GM23248 (cell line): ENCODE results near the gene USP34. TPM values are rescaled to one million over a fixed set of nuclear protein-coding genes. Genes with fewer than 3 reads are reported as not detected.
"Not testable (repeated sequence)": the region's sequence is repeated elsewhere in the genome, so short reads cannot be mapped to it uniquely, and the experiment has no call there.

ENCODE experiments used
- DNase-seq: peaks from one replicate; pipeline ENCODE4 v3.0.0-alpha.2; 2015
- H2AFZ ChIP-seq: fragments of 200-600 bp; sonication (generic); 2 replicates; pipeline ENCODE4 v1.6.1; 2016; ENCODE audit warnings: antibody characterized with exemption
- H3F3A ChIP-seq: fragments of 200-600 bp; sonication (generic); 2 replicates; pipeline ENCODE4 v1.6.1; 2016; ENCODE audit warnings: mild to moderate bottlenecking, antibody characterized with exemption, mixed run types; ENCODE audit not compliant: insufficient read depth
- H3K27ac ChIP-seq: fragments of 200-600 bp; sonication (generic); 2 replicates; pipeline ENCODE4 v1.5.1; 2016; ENCODE audit warnings: mild to moderate bottlenecking
- H3K27me3 ChIP-seq: fragments of 200-600 bp; sonication (generic); replicated peaks from 2 replicates; pipeline ENCODE4 v1.6.1; 2016; ENCODE audit warnings: mild to moderate bottlenecking; ENCODE audit not compliant: insufficient read depth
- H3K36me3 ChIP-seq: fragments of 200-600 bp; sonication (generic); 2 replicates; pipeline ENCODE4 v1.6.1; 2016; ENCODE audit warnings: low read depth, mild to moderate bottlenecking
- H3K4me1 ChIP-seq: fragments of 200-600 bp; sonication (generic); 2 replicates; pipeline ENCODE4 v1.6.1; 2016; ENCODE audit warnings: mild to moderate bottlenecking; ENCODE audit not compliant: insufficient read depth
- H3K4me2 ChIP-seq: fragments of 200-600 bp; sonication (generic); one replicate; pipeline ENCODE4 v1.6.1; 2016; ENCODE audit warnings: mild to moderate bottlenecking; ENCODE audit not compliant: unreplicated experiment
- H3K4me3 ChIP-seq: fragments of 200-600 bp; sonication (generic); 2 replicates; pipeline ENCODE4 v1.5.1; 2016; ENCODE audit warnings: mild to moderate bottlenecking
- H3K79me2 ChIP-seq: fragments of 200-600 bp; sonication (generic); 2 replicates; pipeline ENCODE4 v1.6.1; 2016; ENCODE audit warnings: mild to moderate bottlenecking; ENCODE audit not compliant: insufficient read depth
- H3K9ac ChIP-seq: fragments of 200-600 bp; sonication (generic); 2 replicates; pipeline ENCODE4 v1.6.1; 2016; ENCODE audit warnings: mild to moderate bottlenecking
- H3K9me2 ChIP-seq: fragments of 200-600 bp; sonication (generic); 2 replicates; pipeline ENCODE4 v1.6.1; 2016; ENCODE audit warnings: mixed run types, mild to moderate bottlenecking, moderate library complexity; ENCODE audit not compliant: insufficient read depth
- H3K9me3 ChIP-seq: fragments of 200-600 bp; sonication (generic); one replicate; pipeline ENCODE4 v1.6.1; 2017; ENCODE audit warnings: low read depth
- H4K20me1 ChIP-seq: fragments of 200-600 bp; sonication (generic); 2 replicates; pipeline ENCODE4 v1.6.0; 2016; ENCODE audit not compliant: insufficient read depth
- EZH2 ChIP-seq: fragments of 200-600 bp; sonication (generic); IDR thresholded peaks from 2 replicates; pipeline ENCODE4 v1.6.1; 2018; ENCODE audit warnings: antibody characterized with exemption, mild to moderate bottlenecking; ENCODE audit not compliant: insufficient read depth, poor library complexity, severe bottlenecking
- EZH2phosphoT487 ChIP-seq: fragments of 200-600 bp; sonication (generic); IDR thresholded peaks from 2 replicates; pipeline ENCODE4 v1.6.1; 2018; ENCODE audit warnings: antibody characterized with exemption, moderate library complexity, mild to moderate bottlenecking, low read depth; ENCODE audit not compliant: insufficient read depth
- WGBS, 2 experiments: methylation state at CpG; one replicate each; pipeline ENCODE4 v1.1.6; 2015 to 2017; ENCODE audit warnings: low lambda C conversion rate in 2 of 2, low coverage in 1 of 2; ENCODE audit errors: missing lambda C conversion rate in 2 of 2; 5-methylcytosine and 5-hydroxymethylcytosine counted together
- in situ Hi-C: fragments of 300-500 bp; cut with MboI; formaldehyde crosslinking; loops from 2 replicates; pipeline ENCODE4 v1.15.0; 2020
- polyA plus RNA-seq: library from polyadenylated mRNA; unstranded; fragments of >200 nt; fragmentation: Nextera tagmentation; extraction: Ambion mirVana; gene quantifications from 2 replicates; pipeline ENCODE4 v1.2.1, GENCODE V29; 2016
- total RNA-seq: library from RNA; depleted of rRNA; stranded (reverse); fragments of >200 nt; shearing (Covaris generic); gene quantifications from 2 replicates; pipeline ENCODE4 v1.2.3, GENCODE V29; 2014

The USP34 gene
- total and polyA plus RNA-seq, 2 experiments from 2014 or later, result 34.5 to 77.6 TPM

DNA sequence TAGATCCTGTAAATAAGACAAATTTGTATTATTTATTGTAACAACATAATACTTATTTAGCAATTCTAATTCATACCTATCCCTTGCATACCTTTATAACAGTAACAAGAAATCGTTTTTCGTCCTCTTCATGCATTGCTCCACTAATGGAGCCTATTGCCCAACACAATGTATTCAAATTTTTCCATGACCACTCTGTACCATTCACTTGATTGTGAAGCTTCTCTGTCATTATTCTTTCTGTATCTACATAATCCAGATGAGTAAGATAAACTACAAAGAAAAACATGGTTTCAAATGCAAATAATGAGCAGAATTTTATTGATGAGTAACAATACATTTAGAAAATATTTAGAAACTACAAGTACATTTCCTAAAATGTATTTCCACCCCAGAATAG is 21.6 kb upstream of the USP34 start:
- Histone ChIP-seq H2AFZ (no peak overlapping the region), H3K9ac (no peak overlapping the region), H3K9me3 (no peaks in the 10 kb centered on the region), H3K4me1 (peaks cover 6% of the 10 kb centered on the region; the same call in 1 of the 2 replicates), H3K4me2 (no peak overlapping the region), H3K4me3 (no peak overlapping the region), H3K36me3 (peaks cover 77% of the 10 kb centered on the region), H4K20me1 (no peaks in the 10 kb centered on the region), H3K27me3 (no peaks in the 10 kb centered on the region), H3K9me2 (no peaks in the 10 kb centered on the region), H3K27ac (no peak overlapping the region), H3K79me2 (peaks cover 84% of the 10 kb centered on the region), H3F3A (peaks cover 10% of the 10 kb centered on the region; the same call in 1 of the 2 replicates)
- no peak for DNase-seq
- 99 to 100% methylated on average over 2 of the region's 2 CpGs for WGBS, 2 experiments
- TF ChIP-seq EZH2phosphoT487 (no peak), EZH2 (no peak)
- in situ Hi-C loops, result no loop called here

DNA sequence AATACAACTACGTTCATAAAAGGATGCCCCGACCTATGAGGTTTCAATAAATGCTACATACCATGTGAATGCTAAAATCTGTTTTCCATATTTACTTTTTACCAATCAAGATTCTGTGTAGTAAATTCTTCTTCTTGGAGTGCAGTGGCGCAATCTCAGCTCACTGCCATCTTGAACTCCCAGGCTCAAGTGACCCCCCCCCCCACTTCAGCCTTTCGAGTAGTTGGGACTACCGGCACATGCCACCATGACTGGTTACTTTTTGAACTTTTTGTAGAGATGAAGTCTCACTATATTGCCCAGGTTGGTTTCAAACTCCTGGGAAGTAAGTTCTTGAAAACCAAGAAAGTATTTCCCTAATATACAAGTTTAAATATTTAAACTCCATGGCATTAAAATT is 14.4 kb upstream of the USP34 start:
- WGBS, 2 experiments, result 96 to 98% methylated on average over 5 of the region's 5 CpGs
- no peak for TF ChIP-seq EZH2
- no peak for TF ChIP-seq EZH2phosphoT487
- in situ Hi-C loops, result no loop called here

DNA sequence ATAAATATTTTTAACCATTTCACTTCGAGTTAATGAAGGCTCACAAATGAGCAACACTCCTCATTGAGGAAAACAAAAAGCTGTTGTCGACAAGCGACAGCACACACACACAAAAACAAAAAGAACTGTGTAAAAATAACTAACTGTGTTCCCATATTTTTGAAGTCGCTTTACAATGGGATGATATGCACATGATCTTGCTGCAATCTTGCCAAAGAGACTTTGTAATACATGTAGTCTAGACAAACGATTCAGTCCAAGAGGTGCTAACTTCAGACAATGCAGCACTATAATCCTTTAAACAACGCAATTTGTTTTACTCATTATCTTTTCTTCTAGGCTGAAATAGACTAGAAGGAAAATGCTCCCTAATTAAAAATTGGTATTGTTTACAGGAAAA is 7.2 kb upstream of the USP34 start:
- Histone ChIP-seq H4K20me1 (no peaks in the 10 kb centered on the region), H3K4me2 (no peak overlapping the region), H3K4me3 (no peak overlapping the region), H2AFZ (no peak overlapping the region), H3K79me2 (peaks cover 91% of the 10 kb centered on the region), H3K27ac (no peak overlapping the region), H3K36me3 (peaks cover 61% of the 10 kb centered on the region), H3K9me2 (no peaks in the 10 kb centered on the region), H3F3A (peaks cover 69% of the 10 kb centered on the region), H3K9me3 (no peaks in the 10 kb centered on the region), H3K9ac (no peak overlapping the region), H3K27me3 (no peaks in the 10 kb centered on the region), H3K4me1 (no peaks in the 10 kb centered on the region)
- WGBS, 2 experiments, result 82% methylated on average over 6 of the region's 6 CpGs
- TF ChIP-seq EZH2, result no peak
- no peak for TF ChIP-seq EZH2phosphoT487
- DNase-seq, result no peak
- in situ Hi-C loops, result no loop called here

More for the DNA sequence above, 14.4 kb upstream of the USP34 start:
- Histone ChIP-seq H3F3A (peaks cover 59% of the 10 kb centered on the region), H3K36me3 (peaks cover 78% of the 10 kb centered on the region), H3K4me2 (no peak overlapping the region), H2AFZ (no peak overlapping the region), H3K79me2 (peaks cover 94% of the 10 kb centered on the region), H3K9me3 (no peaks in the 10 kb centered on the region), H3K9me2 (no peaks in the 10 kb centered on the region), H3K27ac (no peak overlapping the region), H3K9ac (no peak overlapping the region), H3K4me3 (no peak overlapping the region), H3K4me1 (no peaks in the 10 kb centered on the region), H3K27me3 (no peaks in the 10 kb centered on the region), H4K20me1 (no peaks in the 10 kb centered on the region)
- DNase-seq, result no peak

- H3K27me3 ChIP-seq, H3K4me2 ChIP-seq, H3K4me3 ChIP-seq, in situ Hi-C loops, H4K20me1 ChIP-seq, H3K9me2 ChIP-seq, H3K9me3 ChIP-seq, H3K4me1 ChIP-seq, DNase-seq, H3K9ac ChIP-seq, H2AFZ ChIP-seq: not testable (repeated sequence)
- Histone ChIP-seq H3K36me3 (peaks cover 50% of the 10 kb centered on the region), H3K27ac (peak overlapping the region; percentile 17; the same call in 1 of the 2 replicates), H3F3A (peaks cover 59% of the 10 kb centered on the region), H3K79me2 (peaks cover 91% of the 10 kb centered on the region)
- WGBS, 2 experiments, result 95 to 97% methylated on average over 12 of the region's 12 CpGs
Measured at GRCh38 chr2:61476929-61477589, 6.2 kb upstream of the USP34 start.
